Measurements from ENCODE around the gene SCGB1A1.

SCGB1A1 gene

GRCh38 chr11:62435846-62436660, 17.2 kb downstream of the SCGB1A1 start:
- DNase-seq: no peak
- H3K36me3 ChIP-seq: no peaks in the 10 kb centered on the region
- no peak for TF ChIP-seq CTCF (IDR thresholded peaks at IDR 0.05; ENCODE audit: low read depth, low read length)
- H3K9me3 ChIP-seq (ENCODE audit: severe bottlenecking): no peaks in the 10 kb centered on the region
- H3K27me3 ChIP-seq (ENCODE audit: insufficient read depth, low read depth, severe bottlenecking): no peaks in the 10 kb centered on the region
- H3K27ac ChIP-seq: no peak overlapping the region
- no peak overlapping the region for H3K4me3 ChIP-seq (ENCODE audit: low read depth, low read length)

GRCh38 chr11:62437616-62438015, 18.8 kb downstream of the SCGB1A1 start:
- Histone ChIP-seq H3K27ac (no peak overlapping the region), H3K9me3 (ENCODE audit: severe bottlenecking) (no peaks in the 10 kb centered on the region), H3K36me3 (no peaks in the 10 kb centered on the region), H3K27me3 (ENCODE audit: insufficient read depth, low read depth, severe bottlenecking) (no peaks in the 10 kb centered on the region), H3K4me3 (ENCODE audit: low read depth, low read length) (no peak overlapping the region)
- TF ChIP-seq CTCF (IDR thresholded peaks at IDR 0.05; ENCODE audit: low read depth, low read length): no peak
- no peak for DNase-seq

GRCh38 chr11:62438641-62439040, 19.8 kb downstream of the SCGB1A1 start:
- no peaks in the 10 kb centered on the region for H3K27me3 ChIP-seq (ENCODE audit: insufficient read depth, low read depth, severe bottlenecking)
- H3K9me3 ChIP-seq (ENCODE audit: severe bottlenecking): no peaks in the 10 kb centered on the region
- no peaks in the 10 kb centered on the region for H3K36me3 ChIP-seq
- H3K4me3 ChIP-seq (ENCODE audit: low read depth, low read length): no peak overlapping the region
- DNase-seq: no peak
- H3K27ac ChIP-seq: no peak overlapping the region
- no peak for TF ChIP-seq CTCF (IDR thresholded peaks at IDR 0.05; ENCODE audit: low read depth, low read length)

- H3K4me3 ChIP-seq (ENCODE audit: low read depth, low read length): no peak overlapping the region
Observed at GRCh38 chr11:62439785-62440602, 21.2 kb downstream of the SCGB1A1 start.

More at GRCh38 chr11:62439785-62440602, 21.2 kb downstream of the SCGB1A1 start:
- no peaks in the 10 kb centered on the region for H3K27me3 ChIP-seq (ENCODE audit: insufficient read depth, low read depth, severe bottlenecking)
- H3K36me3 ChIP-seq: no peaks in the 10 kb centered on the region
- DNase-seq: no peak
- TF ChIP-seq CTCF (IDR thresholded peaks at IDR 0.05; ENCODE audit: low read depth, low read length): no peak
- H3K27ac ChIP-seq: no peak overlapping the region
- H3K9me3 ChIP-seq (ENCODE audit: severe bottlenecking): no peaks in the 10 kb centered on the region

Measured in WERI-Rb-1 (cell line).